Measurements from ENCODE around the gene CDC42EP1. TPM values are rescaled to one million over a fixed set of nuclear protein-coding genes. Genes with fewer than 3 reads are reported as not detected.

The CDC42EP1 gene
- total RNA-seq, 1 donor from 2014 or later = 100 TPM

DNA sequence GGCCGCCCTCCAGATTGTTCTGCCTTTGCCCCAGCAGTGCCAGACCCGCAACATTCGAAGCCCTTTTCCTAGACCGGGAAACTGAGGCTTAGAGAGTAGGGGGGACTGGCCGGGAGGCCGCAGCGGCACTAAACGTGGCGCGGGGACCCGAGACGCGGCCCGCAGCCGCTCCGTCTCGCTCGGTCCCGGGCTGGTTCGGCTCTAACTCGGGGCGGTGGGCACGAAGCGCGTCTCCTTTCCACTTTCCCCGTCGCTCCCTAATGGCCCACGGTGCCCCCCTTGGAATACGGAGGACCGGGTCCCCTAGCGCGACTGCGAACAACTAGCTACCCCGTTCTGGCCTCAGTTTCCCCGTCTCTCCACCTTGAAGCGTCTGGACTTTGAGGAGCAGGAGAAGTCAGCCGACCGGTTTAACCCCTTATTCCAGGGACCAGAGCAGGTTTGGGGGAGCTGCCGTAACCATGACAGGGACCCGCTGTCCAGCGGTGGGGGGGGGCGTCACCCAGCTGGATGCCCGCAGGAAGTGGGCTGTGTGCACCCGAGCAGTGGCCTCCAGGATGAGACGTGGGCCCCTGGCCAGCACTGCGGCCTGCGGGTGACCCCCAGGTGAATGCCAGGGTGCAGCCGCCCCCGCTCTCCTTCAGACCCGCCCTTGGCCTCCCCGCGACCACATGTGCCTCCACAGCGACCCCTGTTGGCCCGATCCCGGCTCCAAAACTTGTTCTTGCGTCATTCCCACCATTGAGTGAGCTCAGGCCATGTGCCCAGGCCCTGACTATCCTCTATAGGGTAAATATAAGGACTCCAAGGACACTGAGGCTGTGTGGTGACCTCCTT is 1.1 kb downstream of the CDC42EP1 start:
- no peaks in the 10 kb centered on the region for H3K9me3 ChIP-seq
- H3K36me3 ChIP-seq = peaks cover 4 to 7% of the 10 kb centered on the region in 2 donors
- H3K27ac ChIP-seq = peak overlapping the region; percentile 98 to 99
- H3K4me1 ChIP-seq = peaks cover 39 to 52% of the 10 kb centered on the region in 2 donors
- TF ChIP-seq, protein P1, sequence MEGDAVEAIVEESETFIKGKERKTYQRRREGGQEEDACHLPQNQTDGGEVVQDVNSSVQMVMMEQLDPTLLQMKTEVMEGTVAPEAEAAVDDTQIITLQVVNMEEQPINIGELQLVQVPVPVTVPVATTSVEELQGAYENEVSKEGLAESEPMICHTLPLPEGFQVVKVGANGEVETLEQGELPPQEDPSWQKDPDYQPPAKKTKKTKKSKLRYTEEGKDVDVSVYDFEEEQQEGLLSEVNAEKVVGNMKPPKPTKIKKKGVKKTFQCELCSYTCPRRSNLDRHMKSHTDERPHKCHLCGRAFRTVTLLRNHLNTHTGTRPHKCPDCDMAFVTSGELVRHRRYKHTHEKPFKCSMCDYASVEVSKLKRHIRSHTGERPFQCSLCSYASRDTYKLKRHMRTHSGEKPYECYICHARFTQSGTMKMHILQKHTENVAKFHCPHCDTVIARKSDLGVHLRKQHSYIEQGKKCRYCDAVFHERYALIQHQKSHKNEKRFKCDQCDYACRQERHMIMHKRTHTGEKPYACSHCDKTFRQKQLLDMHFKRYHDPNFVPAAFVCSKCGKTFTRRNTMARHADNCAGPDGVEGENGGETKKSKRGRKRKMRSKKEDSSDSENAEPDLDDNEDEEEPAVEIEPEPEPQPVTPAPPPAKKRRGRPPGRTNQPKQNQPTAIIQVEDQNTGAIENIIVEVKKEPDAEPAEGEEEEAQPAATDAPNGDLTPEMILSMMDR (IDR thresholded peaks at IDR 0.05) = peak; percentile 81 to 91 (median 84)
- H3K27me3 ChIP-seq = no peaks in the 10 kb centered on the region
- intact Hi-C loops (cut with DNase I) = loop anchor here (1.0 to 5.0 kb wide), 4 partner anchors 15 to 1971 kb away; partner anchors contain the start of genes GGA1, LGALS1 and RPS19BP1
- peak; percentile 79 to 97 for DNase-seq (ENCODE audit: low spot score in 2 of 2)
- peak overlapping the region; percentile 84 to 95 for H3K4me3 ChIP-seq

DNA sequence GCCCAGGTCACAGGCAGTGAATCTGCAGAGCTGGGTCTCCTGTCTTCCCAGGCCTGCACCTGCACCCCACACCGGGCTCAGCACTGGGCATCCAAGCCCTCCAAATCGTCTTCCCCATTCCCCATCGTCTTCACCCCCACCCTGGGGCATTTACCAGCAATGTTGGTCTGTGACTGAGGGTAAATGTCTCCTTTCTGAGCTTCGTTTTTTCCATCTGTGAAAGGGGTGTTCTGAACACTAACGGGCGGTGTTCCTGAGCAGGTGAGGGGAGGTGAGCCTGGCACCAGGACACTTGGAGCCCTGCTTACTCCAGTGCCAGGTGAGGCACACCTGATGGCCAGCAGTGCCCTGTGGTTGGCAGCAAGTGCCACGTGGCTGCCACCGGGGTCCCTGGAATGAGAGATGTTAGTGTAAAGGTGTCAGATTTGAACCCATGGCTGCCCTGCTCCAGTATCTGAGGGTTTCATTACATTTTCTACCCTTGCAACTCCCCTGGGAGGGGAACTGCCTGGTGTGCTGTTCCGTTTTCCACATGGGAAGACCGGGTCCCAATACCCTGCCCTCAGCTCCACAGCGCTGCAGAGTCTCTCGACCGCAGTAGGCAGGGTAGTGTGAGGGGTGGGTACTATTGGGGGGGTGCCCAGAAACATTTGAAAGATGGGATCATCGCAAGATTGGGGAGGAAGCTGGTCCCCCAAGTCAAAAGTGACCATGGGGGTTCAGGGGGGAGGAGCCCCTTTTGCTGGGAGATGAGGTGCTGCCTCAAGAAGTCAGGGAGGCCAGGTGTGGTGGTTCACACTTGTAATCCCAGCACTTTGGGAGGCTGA is 2.0 kb downstream of the CDC42EP1 start:
- H3K36me3 ChIP-seq = peaks cover 12 to 15% of the 10 kb centered on the region in 2 donors
- no peak for DNase-seq (ENCODE audit: low spot score in 2 of 2)
- peak overlapping the region; percentile 84 to 95 for H3K4me3 ChIP-seq
- TF ChIP-seq, protein P1 (IDR thresholded peaks at IDR 0.05) = no peak
- peak overlapping the region; percentile 98 to 99 for H3K27ac ChIP-seq
- no peaks in the 10 kb centered on the region for H3K9me3 ChIP-seq
- intact Hi-C loops (cut with DNase I) = loop anchor here (5.0 kb wide), 2 partner anchors 115 to 1970 kb away; partner anchors contain the start of genes LGALS1 and RPS19BP1
- H3K27me3 ChIP-seq = no peaks in the 10 kb centered on the region
- H3K4me1 ChIP-seq = peaks cover 46 to 57% of the 10 kb centered on the region in 2 donors

DNA sequence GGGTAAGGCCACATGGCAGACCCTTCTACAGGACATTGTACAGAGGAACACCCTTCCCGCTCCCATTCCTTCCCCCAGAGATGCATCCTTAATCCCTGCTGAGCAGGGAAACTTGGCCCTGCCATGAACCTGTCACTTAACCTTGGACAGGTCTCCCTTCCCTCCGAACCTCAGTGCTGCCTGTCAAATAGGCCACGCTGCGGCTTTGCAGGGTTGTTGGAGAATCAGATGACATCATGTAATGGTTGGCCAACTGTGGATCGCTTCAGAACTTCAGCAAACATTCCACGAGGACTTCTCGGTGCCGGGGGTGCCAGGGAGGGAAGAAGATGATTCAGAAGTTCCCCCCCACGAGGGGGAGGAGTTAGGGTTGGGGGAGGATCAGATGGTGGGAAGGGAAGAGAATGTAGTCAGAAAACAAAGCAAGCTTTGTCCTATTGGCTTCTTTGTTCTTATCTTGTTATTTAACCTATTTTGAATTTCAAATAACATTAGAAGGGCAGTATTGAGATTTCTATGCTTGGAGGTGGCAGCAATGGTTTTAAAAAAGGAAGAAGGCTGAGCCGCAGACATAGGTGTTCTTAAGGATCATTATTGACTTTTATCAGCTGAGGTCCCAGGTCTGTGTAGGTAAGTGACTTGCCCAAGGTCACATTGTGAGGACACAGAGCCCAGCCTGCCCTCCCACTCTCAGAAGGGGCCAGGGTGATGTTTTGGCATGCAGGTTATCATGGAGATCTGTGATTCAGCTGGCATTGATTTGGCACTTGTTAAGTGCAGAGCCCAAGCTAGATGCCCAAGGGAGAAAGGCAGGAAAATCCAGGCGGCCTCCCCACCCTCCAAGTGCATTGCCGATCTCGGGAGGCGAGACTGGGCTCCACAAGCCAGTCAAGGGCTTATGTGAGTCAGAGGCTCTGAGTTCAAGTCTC is 3.1 kb downstream of the CDC42EP1 start:
- TF ChIP-seq, protein P1 (IDR thresholded peaks at IDR 0.05) = no peak
- Histone ChIP-seq H3K27ac (peak overlapping the region; percentile 98 to 99), H3K27me3 (no peaks in the 10 kb centered on the region), H3K9me3 (no peaks in the 10 kb centered on the region), H3K4me3 (peak overlapping the region; percentile 33 to 84), H3K4me1 (peaks cover 46 to 64% of the 10 kb centered on the region in 2 donors), H3K36me3 (peaks cover 22 to 24% of the 10 kb centered on the region in 2 donors)
- DNase-seq (ENCODE audit: low spot score in 2 of 2) = peak in 1 of 2 donors; percentile 96
- intact Hi-C loops (cut with DNase I) = loop anchor here (5.0 kb wide), 2 partner anchors 114 to 1969 kb away; partner anchors contain the start of genes LGALS1 and RPS19BP1

DNA sequence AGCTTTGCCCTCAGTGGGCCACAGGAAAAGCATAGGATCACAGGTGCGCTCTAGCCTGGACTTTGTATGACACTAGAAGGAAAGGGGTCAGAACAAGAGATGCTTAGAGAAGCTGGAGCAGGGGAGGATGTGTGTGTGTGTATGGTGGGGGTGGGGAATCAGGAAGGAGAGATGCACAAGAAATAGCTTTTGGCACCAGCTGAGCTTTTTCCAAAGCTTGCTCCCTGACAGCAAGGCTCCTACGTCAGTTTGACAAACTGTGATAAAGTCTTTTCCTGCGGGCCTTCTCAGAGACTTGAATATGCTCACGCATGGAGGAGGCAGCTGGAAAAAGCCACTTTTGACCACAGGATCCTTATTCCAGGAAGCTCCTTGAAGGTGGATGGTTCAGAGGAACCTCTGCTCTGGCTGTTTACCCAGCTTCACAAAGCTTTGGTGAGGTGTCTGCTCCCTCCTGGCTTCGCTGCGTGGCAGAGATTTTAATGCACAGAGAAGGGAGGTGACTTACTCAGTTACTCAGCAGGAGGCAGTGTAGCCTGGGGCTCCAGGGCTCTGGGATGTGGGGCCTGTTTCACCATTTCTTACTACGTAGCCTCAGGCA is 3.9 kb downstream of the CDC42EP1 start:
- peak overlapping the region; percentile 12 to 28 for H3K4me3 ChIP-seq
- intact Hi-C loops (cut with DNase I) = loop anchor here (5.0 kb wide), 2 partner anchors 113 to 1968 kb away; partner anchors contain the start of genes LGALS1 and RPS19BP1
- peaks cover 27 to 30% of the 10 kb centered on the region in 2 donors for H3K36me3 ChIP-seq
- H3K27me3 ChIP-seq = no peaks in the 10 kb centered on the region
- peak overlapping the region; percentile 98 to 99 for H3K27ac ChIP-seq
- TF ChIP-seq, protein P1 (IDR thresholded peaks at IDR 0.05) = no peak
- DNase-seq (ENCODE audit: low spot score in 2 of 2) = no peak
- peaks cover 46 to 64% of the 10 kb centered on the region in 2 donors for H3K4me1 ChIP-seq
- no peaks in the 10 kb centered on the region for H3K9me3 ChIP-seq
